Ascending aorta (tissue), 2 donors: ENCODE results near the gene CFDP1. TPM values are rescaled to one million over a fixed set of nuclear protein-coding genes. Genes with fewer than 3 reads are reported as not detected.
"Not testable (repeated sequence)": the region's sequence is repeated elsewhere in the genome, so short reads cannot be mapped to it uniquely, and the experiment has no call there.

ENCODE experiments used
- DNase-seq, 2 donors: peaks; one replicate each; pipeline ENCODE4 v3.0.0-alpha.2; 2019; ENCODE audit warnings: low spot score in 2 of 2
- H3K27ac ChIP-seq, 2 donors: fragments of 200-600 bp; sonication (generic); one replicate each; pipeline ENCODE4 v1.5.1; 2016 to 2017; ENCODE audit warnings: mild to moderate bottlenecking in 1 of 2
- H3K27me3 ChIP-seq: fragments of 200-600 bp; sonication (generic); one replicate; pipeline ENCODE4 v1.5.1; 2017
- H3K36me3 ChIP-seq, 2 donors: fragments of 200-600 bp; sonication (generic); one replicate each; pipeline ENCODE4 v1.5.1; 2016
- H3K4me1 ChIP-seq, 2 donors: fragments of 200-600 bp; sonication (generic); one replicate each; pipeline ENCODE4 v1.5.1; 2016 to 2017; ENCODE audit warnings: mild to moderate bottlenecking in 1 of 2
- H3K4me3 ChIP-seq, 2 donors: fragments of 200-600 bp; sonication (generic); one replicate each; pipeline ENCODE4 v1.5.1; 2016 to 2017; ENCODE audit warnings: mild to moderate bottlenecking in 1 of 2
- H3K9me3 ChIP-seq, 2 donors: fragments of 200-600 bp; sonication (generic); one replicate each; pipeline ENCODE4 v1.5.1; 2016
- intact Hi-C: fragments of 100-400 bp; cut with DNase I; formaldehyde crosslinking; loops from one replicate; pipeline ENCODE4 v1.15.1; 2023
- total RNA-seq: library from RNA; depleted of rRNA; stranded (reverse); fragments of >200 nt; gene quantifications from one replicate; pipeline ENCODE4 v1.1.0, GENCODE V29; 2016
- TF ChIP-seq, protein P1 (sequence below), 3 experiments: fragments of 200-600 bp in 2 of 3; fragments of 450-650 bp in 1 of 3; sonication (generic) in 2 of 3; IDR thresholded peaks; one replicate each; pipeline ENCODE4 v1.5.1; 2016 to 2019; ENCODE audit warnings: antibody characterized with exemption in 3 of 3, mild to moderate bottlenecking in 1 of 3, moderate library complexity in 1 of 3

Gene CFDP1
- total RNA-seq, 1 donor from 2014 or later, result 8.3 TPM

DNA sequence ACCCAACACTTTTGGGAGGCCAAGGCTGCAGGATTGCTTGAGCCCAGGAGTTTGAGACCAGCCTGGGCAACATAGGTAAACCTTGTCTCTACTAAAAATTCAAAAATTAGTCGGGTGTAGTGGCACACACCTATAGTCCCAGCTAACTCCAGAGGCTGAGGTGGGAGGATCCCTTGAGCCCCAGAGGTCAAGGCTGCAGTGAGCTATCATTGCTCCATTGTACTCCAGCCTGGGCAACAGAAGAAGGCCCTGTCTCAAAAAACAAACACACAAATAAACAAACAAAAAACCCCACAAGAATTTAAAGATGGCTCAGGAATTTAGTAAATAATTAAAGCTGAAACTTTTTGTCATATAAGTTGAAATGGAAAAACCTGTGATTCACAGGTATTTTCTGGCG lies 33.5 kb upstream of the CFDP1 start:
- Histone ChIP-seq H3K4me3 (no peak overlapping the region), H3K9me3 (no peaks in the 10 kb centered on the region), H3K36me3 (no peaks in the 10 kb centered on the region), H3K27ac (no peak overlapping the region), H3K27me3 (no peaks in the 10 kb centered on the region), H3K4me1 (peaks cover 0 to 6% of the 10 kb centered on the region in 2 donors)
- DNase-seq, result no peak
- intact Hi-C loops, result no loop called here
- TF ChIP-seq, protein P1, sequence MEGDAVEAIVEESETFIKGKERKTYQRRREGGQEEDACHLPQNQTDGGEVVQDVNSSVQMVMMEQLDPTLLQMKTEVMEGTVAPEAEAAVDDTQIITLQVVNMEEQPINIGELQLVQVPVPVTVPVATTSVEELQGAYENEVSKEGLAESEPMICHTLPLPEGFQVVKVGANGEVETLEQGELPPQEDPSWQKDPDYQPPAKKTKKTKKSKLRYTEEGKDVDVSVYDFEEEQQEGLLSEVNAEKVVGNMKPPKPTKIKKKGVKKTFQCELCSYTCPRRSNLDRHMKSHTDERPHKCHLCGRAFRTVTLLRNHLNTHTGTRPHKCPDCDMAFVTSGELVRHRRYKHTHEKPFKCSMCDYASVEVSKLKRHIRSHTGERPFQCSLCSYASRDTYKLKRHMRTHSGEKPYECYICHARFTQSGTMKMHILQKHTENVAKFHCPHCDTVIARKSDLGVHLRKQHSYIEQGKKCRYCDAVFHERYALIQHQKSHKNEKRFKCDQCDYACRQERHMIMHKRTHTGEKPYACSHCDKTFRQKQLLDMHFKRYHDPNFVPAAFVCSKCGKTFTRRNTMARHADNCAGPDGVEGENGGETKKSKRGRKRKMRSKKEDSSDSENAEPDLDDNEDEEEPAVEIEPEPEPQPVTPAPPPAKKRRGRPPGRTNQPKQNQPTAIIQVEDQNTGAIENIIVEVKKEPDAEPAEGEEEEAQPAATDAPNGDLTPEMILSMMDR (IDR thresholded peaks at IDR 0.05), result no peak

DNA sequence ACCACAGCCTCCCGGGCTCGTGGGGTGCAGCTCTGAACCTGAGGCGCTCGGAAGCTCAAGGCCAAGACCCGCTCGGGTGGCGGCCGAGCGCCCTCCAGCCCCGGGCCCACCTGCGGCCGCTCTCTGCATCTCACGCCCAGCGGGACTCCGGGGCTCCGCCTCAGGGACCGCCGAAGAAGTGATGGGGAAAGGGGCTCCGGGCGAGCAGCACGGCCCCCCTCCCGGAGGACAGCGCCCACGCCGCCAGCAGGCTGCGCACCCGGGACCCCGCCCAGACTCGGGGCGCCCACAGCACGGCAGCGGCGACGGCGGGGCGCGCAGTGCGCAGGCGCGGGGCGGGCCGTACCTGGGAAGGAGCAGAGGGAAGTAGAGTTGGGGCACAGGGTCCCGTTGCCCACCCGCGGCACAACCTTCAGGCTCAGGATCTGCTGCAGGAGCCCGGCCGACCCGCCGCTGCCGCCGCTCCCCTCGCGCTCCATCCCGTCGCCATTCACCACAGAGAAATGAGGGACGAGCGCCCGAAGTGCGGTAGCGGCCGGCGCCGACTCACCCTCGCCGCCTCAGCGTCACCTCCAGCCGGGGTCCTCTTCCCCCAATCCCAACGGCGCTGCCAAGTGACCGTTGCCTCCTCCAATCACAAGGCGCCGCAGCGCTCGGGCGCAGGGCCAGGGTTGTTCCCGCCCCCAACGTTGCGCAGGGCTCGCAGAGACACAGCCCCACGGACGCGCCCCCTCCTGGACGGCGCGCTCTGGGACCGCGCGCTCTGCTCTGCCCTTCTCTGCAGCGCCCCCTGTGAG lies 31.0 kb upstream of the CFDP1 start, which contains the start of gene TMEM170A:
Gene TMEM170A (minus strand): TSS at position 568 of the 797 bp plus-strand sequence. CDS start 89 bp downstream, at position 479.
- Histone ChIP-seq H3K9me3 (no peaks in the 10 kb centered on the region), H3K4me1 (peaks cover 0 to 7% of the 10 kb centered on the region in 2 donors), H3K27ac (peak within 1 kb of the TSS; percentile 93 to 96), H3K36me3 (no peaks in the 10 kb centered on the region), H3K4me3 (peak within 1 kb of the TSS; percentile 86 to 97), H3K27me3 (no peaks in the 10 kb centered on the region)
- peak; percentile 98 to 100 for DNase-seq
- intact Hi-C loops, result loop anchor here (1.0 to 5.0 kb wide), 6 partner anchors 31 to 265 kb away; partner anchors contain the start of genes ADAT1, CFDP1, KARS1 and TERF2IP
- TF ChIP-seq, protein P1 (IDR thresholded peaks at IDR 0.05), result peak; percentile 100

DNA sequence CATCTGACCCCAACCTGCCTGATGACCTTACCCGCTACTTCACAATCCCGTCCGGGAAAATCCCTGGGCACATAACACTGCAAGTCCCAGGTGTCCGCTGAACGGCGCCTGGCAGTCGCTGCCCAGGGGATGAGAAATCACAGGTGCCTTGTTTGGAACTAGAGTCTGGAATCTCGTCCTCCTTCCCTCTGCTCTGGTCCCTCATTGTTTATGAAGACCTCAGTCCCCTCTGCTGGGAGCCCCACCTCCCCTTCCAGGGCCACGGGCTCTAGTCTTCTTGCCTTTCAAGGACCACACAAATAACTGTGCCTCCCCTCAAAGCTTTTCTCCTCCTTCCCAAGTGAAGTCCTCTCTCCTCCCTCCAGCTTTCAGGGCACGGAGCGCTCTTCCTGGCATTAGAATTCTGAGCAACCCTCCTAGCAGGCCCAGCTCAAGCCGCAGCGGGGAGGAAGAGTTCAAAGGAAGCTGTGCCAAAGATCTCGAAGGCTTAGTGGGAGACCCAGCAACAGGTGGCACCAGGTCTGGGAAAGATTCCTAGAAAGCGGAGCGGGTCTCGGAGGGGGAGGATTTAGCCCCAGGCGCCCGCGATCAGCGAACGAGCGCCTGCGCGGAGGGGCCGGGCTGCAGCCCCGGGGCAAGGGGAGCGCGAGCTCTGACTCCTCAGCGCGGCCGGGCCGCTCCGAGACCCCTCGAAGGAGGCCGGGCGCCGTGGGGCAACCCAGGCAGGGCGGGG lies 30.3 kb upstream of the CFDP1 start:
- H3K4me1 ChIP-seq, H3K27me3 ChIP-seq, H3K9me3 ChIP-seq, H3K36me3 ChIP-seq: not testable (repeated sequence)
- Histone ChIP-seq H3K4me3 (peak overlapping the region; percentile 86 to 97), H3K27ac (peak overlapping the region; percentile 93 to 96)
- intact Hi-C loops, result loop anchor here (1.0 to 5.0 kb wide), 6 partner anchors 30 to 264 kb away; partner anchors contain the start of genes ADAT1, CFDP1, KARS1 and TERF2IP
- DNase-seq, result peak in 1 of 2 donors; percentile 66

DNA sequence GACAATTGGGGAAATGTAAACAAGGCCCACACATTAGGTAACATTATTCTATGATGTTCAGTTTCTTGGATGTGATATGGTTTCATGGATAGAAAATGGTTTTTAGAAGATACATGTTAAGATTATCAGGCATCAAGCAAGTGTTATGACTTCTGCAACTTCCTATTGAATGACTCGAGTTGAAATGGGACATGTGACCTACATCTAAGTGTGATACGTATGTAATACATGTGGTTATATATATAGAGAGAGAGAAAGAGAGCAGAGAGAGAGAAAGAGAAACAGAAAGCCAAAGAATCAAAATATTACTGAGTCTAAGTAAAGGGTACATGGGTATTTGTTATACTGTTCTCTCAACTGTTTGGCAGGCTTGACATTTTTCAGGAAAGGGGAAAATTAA lies 29.5 kb upstream of the CFDP1 start:
- TF ChIP-seq, protein P1 (IDR thresholded peaks at IDR 0.05), result no peak
- Histone ChIP-seq H3K27ac (no peak overlapping the region), H3K9me3 (no peaks in the 10 kb centered on the region), H3K4me3 (peak overlapping the region; percentile 24 to 97), H3K36me3 (no peaks in the 10 kb centered on the region), H3K27me3 (no peaks in the 10 kb centered on the region), H3K4me1 (peaks cover 0 to 7% of the 10 kb centered on the region in 2 donors)
- intact Hi-C loops, result loop anchor here (5.0 kb wide), 1 partner anchor 94 kb away; the partner anchor contains the start of gene TMEM231
- no peak for DNase-seq

DNA sequence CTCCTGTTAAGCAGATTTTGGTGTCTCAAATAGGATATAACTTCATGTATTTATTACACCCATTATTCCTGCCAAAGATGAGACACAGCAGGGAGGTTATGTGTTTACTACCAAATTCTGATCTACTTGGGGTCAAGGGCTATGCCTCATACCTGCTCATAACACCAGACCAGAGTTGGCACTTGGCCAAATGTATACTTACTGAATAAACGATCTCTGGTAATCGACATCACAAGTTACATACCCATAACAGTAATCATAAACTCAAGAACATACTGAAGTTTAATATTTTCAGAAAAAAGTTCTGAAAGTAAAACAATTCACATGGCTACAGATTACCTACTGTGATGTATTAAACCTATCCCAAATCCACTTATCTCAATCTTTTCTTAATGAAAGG lies 28.3 kb upstream of the CFDP1 start:
- no peak for DNase-seq
- no peaks in the 10 kb centered on the region for H3K36me3 ChIP-seq
- H3K4me3 ChIP-seq, result no peak overlapping the region
- H3K4me1 ChIP-seq, result peaks cover 0 to 7% of the 10 kb centered on the region in 2 donors
- intact Hi-C loops, result loop anchor here (5.0 kb wide), 1 partner anchor 96 kb away; the partner anchor contains the start of gene TMEM231
- H3K27me3 ChIP-seq, result no peaks in the 10 kb centered on the region
- no peak overlapping the region for H3K27ac ChIP-seq
- TF ChIP-seq, protein P1 (IDR thresholded peaks at IDR 0.05), result no peak
- no peaks in the 10 kb centered on the region for H3K9me3 ChIP-seq
